PC-3 (cell line): Measurements from ENCODE around the gene RNF175.

Source experiments
- CTCF ChIP-seq: fragments of 300-600 bp; sonication (generic); conservative IDR thresholded peaks from 2 replicates; pipeline ENCODE4 v1.5.1; 2017; ENCODE audit warnings: antibody characterized with exemption, low read depth, mild to moderate bottlenecking, low read length
- EZH2 ChIP-seq: fragments of 300-600 bp; sonication (generic); IDR thresholded peaks from one replicate; pipeline ENCODE4 v1.6.1; 2017; ENCODE audit warnings: antibody characterized with exemption, mild to moderate bottlenecking, low read length; ENCODE audit not compliant: unreplicated experiment

- TF ChIP-seq CTCF: no peak
- no peak for TF ChIP-seq EZH2
These were observed 48.4 kb upstream of the RNF175 start for GRCh38 chr4:153808175-153808574.
